GM21619 (cell line): Measurements from ENCODE around the gene ANKS1B.
A peak's percentile ranks its signal among the peaks of the same experiment; 100 is the strongest.
"Not testable (repeated sequence)": the region's sequence is repeated elsewhere in the genome, so short reads cannot be mapped to it uniquely, and the experiment has no call there.

Experiments
- ATAC-seq: cut with Tn5 transposase; IDR thresholded peaks from one replicate; pipeline ENCODE4 v1.9.1; 2021; ENCODE audit not compliant: unreplicated experiment

Gene ANKS1B

DNA sequence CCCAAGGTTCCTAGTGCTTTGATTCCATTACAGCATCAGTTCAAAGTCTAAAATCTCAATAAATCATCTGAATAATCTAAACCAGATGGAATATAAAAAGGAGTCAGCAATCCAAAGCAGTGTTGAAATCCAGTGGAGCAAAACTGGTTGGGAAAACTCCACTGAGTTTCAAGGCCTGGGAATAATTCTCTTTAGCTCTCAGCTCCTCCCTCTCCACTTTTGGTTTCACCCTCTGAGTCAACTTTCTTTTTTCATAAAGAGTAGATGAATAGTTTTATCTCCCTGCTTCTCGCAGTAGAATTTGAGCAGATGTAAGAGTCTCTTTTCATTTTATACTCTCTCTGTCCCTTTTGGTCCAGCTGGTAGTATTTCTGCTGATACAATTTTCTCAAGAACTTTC is 1001.1 kb downstream of the ANKS1B start:
- no peak for ATAC-seq

DNA sequence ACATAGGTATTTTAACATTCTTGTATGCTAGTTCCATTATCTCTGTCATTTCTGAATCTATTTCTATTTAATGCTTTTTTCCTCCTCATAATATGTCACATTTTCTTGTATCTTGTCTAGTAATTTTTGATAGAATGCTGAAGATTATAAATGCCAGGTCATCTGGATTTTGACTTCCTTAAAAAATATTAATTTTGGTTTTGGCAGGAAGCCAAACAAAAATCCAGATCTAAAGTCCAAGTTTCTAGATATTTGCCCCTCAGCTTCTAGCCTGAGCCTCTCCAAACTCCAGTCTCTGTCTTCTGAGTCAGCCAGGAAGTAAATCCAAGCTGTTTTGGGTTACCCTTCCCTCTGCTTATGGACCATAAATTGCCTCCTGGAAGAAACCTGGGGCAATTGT is 1004.2 kb downstream of the ANKS1B start:
- no peak for ATAC-seq

DNA sequence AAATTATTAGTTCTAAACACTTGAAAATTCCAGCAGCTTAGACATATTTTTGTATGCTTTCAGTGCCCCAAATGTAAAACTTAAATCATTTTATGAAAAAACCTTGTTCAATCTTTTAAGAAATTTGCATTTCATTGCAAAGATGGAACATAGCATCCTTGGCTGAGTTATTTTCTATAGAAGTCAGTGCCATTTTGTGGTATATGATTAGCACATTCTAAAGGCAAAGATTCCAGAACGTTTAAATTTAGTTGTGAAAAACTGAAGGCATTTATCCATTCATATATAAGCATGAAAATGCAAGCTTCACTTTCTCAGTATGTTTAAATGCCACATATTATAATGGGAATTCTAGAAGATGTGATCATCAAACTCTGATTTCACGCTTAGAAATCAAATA is 1007.5 kb downstream of the ANKS1B start:
- ATAC-seq: no peak

DNA sequence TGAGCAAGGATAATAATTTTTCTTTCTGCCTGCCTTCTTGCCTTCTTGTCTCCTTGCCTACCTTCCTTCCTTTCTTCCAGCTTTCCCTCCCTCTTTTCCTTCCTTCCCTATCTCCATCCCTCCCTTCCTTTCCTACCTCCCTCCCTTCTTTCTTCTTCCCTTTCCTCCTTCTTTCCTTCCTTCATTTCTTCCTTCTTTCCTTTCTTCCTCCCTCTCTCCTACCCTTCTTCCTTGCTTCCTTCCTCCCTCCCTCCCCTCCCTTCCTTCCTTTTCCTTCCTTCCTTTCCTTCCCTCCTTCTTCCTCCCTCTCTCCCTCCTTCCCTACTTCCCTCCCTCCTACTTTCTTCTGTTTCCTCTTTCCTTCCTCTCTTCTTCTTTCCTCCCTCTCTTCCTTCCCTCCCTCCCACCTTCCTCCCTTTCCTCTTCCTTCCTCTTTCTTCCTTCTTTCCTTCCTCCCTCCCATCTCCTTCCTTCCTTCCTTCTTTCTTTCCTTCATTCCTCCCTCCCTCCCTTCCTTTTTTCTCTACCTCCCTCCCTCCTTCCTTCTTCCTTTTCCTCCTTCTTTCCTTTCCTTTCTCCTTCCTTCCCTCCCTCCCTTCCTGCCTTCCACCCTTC is 1009.9 kb downstream of the ANKS1B start:
- ATAC-seq: no peak

DNA sequence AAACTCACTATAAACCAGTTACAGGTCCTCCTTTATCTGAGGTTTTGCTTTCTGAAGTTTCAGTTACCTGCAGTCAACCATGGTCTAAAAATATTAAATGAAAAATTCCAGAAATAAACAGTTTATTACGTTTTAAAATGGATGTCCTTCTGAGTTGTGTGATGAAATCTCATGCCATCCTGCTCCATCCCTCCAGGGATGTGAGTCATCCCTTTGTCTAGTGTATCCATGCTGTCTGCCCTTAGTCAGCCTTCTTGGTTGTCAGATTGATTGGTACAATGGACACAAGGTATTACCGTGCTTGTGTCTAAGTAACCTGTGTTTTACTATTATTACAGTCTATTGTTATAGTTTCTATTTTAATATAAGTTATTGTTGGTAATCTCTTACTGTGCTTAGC is 1011.3 kb downstream of the ANKS1B start:
- no peak for ATAC-seq

DNA sequence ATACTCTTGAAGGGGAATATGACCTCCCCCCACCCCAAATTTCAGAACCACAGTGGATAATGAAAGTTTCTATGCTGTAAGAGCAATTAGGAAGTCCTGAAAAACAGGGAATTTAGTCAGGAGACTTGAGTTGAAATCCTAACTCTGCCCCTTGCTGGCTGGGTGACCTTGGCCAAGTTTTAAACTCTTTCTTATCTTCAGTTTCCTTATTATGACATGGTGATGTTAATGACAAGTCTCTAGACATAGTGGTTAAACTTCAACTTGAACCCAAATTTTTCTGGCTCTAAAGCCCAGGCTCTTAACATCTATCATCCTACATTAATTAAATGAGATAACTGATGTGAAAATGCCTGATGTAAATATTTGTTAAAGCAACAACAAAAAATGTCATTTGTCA is 1013.8 kb downstream of the ANKS1B start:
- no peak for ATAC-seq

DNA sequence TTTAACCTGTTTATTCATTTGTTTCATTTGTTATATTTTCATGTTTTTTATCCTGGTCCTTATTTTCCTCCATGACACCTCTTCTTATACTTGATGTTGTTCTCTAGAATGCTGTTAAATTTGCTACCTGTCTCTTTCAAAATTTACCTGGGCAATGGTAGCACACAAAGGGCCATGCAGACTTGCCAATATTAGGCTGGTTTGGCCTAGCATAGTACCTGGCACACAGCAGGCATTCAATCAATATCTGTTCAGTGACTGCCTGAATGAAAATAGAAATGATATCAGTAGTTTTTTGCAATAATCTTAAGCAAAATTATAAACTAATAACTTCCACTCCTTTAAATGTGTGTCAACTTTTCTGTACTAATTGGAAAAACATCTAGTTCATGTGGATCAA is 1014.5 kb downstream of the ANKS1B start:
- ATAC-seq: no peak

DNA sequence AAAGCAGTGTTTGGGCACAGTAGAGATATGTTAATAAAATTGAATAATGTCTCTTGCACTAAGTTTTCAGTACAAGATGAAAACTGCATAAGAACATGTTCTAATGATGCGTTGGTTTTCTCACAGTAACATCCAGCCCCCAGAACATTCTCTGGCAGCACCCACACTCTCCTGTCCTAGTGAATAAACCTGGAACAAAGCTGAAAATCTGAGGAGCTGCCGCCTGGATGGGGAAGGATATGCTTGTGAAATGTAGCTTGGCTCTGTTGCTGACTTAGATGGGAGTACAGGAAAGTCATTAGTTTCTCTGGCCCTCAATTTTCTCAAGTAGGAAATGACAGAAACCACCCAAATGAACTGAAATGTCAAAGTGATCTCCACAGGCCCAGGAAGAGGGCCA is 1015.8 kb downstream of the ANKS1B start:
- ATAC-seq: no peak

DNA sequence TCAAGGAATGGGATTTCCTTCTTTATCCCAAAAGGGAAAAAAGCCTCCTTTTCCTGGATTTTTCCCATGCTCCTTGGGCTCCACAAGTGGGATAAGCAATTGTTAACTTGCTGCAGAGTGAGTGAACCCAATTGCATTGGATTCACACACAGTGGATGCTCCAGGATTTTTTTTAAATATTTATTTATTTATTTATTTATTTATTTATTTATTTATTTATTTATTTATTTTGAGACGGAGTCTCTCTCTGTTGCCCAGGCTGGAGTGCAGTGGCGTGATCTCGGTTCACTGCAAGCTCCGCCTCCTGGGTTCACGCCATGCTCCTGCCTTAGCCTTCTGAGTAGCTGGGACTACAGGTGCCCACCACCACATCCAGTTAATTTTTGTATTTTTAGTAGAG is 1027.6 kb downstream of the ANKS1B start:
- not testable (repeated sequence) for ATAC-seq

DNA sequence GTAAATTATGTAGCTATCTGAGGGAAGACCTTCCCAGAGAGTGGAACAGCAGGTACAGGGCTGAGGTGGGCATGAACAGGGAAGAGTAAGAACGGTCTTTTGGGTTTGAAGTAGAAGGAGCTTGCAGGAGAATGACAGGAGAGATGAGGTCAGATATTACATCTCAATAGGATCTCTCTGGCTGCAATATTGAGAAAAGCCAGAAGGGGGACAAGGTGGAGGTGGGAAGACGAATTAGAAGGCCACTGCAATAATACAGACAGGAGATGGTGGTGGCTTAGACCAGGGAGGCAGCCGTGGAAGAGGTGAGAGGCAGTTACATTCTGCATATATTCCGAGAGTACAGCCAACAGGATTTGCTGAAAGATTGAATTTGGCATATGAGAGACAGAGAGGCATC is 1029.5 kb downstream of the ANKS1B start:
- peak; percentile 92 for ATAC-seq

DNA sequence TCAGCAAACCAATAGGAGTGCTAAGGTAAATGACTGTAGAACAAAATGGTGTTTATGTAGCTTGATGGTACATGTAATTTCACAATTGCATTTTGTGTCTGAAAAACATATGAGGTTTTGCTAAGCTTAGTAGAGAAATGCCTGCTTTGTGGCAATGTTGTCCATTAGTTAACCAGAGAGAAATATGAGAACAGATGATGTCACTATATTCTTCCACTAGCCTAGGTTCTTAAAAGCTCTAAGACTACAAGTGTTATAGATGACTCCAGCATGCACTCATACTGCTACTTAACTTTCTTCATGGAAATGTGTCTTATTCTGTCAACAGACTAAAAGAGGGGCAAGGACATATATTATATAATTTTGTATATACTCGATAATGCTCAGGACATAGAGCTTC is 1030.2 kb downstream of the ANKS1B start:
- no peak for ATAC-seq

DNA sequence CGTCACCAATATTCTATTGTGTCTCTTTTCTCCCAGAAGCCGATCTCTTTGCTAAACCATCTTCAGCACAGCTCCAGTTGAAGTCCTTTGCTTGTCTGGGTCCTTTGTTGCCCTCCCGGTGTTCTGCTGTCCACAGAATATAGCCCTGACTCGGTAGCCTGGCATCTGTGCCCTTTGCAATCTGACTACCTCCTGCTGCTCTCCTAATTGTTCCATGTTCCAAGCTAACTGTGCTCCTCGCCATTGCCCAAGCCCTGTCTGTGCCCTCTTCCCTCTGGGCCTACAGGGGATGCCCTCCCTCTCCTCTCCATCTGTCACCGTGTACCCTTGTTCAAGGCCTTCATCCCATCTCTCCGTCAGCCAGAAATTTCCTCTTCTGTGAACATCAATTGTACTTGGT is 1033.3 kb downstream of the ANKS1B start:
- no peak for ATAC-seq

DNA sequence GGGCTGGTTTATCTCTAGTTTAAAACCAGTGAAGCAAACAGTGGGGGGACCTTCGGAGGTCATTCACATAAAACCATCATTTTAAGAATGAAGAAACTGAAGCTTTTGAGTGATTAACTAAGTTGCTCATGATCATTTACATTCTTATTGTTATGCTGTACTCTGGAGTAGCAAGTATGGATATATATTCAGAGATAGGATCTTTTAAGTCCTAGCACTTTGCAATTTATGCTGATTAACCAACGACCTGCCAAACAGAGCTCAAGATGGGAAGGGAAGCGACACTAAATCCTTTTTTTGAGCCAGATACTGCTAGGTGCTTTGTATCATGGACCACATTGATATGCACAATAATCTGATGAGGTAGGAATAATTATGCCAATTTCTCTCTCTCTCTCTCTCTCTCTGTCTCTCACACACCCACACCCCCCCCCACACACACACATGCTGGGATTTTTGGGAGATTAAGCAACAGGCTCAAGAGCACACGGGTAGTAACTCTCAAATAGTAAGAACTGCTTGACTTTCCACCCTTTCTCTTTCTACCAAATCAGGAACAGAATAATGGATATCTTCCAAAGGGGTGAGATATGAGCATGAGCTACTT is 1036.3 kb downstream of the ANKS1B start:
- ATAC-seq: no peak

DNA sequence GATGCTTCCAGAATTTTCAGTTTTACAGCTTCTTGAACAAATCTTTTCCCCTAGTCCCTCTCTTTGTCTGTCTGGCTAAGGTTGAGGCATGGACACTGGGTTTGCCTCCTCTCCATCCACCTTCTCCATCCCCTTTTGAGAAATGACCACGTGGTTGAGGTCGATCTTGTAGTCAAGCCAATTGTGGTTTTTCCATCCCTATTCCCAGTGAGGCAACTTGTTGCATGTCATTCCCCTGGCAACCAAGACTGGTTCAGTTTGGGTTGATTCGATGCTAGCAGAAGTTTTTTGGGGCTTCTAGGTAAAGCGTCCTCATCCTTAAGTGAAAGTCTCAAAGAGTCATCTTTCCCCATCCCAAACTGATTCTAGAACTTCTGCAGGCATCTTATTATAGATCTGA is 1038.9 kb downstream of the ANKS1B start:
- no peak for ATAC-seq

DNA sequence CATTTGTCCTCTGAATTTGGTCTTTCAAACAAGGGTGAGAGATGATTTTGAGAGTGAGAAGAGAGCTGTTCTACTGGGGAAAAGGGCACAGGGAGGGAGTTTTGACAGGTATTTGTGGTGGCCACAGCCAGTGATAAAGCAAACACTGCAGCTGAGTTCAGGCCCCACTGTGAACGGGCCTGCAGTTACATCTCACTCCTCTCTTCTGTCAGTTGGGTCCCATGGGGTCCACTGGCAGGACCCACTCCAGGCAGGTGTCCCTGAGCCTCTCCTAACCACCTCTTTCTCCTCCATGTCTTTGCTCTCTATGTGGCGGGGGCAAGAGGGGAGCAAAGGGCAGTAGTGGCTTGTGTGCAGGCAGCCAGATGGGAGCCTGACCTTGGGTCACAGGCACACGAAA is 1044.8 kb downstream of the ANKS1B start:
- ATAC-seq: no peak

DNA sequence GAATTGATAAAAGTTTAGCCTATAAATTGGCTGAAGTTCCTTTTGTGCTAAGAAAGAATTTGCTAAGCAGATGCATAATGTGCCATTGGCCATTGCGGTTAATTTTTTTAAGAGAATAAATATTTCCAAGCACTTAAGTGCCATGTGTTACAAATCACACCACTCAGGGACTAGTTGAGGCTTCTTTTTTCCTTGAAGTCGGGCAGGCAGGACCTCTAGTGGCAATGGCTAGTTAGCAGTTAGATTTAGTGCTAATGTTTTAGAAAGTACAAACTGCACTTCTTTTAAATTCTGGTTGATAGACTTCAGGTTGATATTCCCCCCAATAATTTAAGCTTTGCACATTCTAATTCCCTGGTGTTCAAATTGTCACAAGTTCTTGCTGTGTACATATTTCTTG is 1045.4 kb downstream of the ANKS1B start:
- ATAC-seq: no peak

DNA sequence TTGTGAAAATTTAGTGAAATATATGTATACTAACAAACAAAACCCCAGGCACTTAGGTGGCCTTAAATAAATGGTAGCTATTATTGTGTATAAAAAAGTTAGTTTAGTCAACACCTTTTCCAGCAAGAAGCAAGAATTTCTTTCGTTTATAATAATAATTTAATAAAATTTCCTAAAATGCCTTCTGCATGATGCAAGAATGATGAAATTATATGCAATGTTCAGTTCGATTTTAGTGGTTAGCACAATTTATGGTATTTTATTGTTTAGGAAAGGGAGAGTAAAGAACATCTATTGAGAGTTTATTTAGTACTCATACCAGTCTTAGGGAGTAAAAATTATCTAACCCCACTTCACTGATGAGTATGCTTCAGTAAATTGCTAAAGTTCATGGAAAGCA is 1048.9 kb downstream of the ANKS1B start:
- no peak for ATAC-seq

DNA sequence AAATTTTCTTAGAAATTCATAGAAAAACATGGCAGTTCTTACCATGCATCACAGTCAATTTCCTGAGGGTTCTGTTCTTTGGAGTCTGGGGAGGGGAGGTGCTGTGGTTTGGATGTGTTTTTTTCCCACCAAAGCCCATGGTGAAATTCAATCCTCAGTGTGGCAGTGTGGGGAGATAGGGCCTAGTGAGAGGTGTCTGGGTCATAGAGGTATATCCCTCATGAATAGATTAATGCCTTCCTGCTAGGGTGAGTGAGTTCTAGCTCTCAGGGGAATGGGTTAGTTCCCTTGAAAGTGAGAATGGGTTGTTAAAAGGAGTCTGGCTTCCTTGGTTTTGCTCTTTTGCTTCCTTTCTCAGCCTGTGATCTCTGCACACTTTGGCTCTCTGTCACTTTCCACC is 1061.9 kb downstream of the ANKS1B start:
- ATAC-seq: no peak

DNA sequence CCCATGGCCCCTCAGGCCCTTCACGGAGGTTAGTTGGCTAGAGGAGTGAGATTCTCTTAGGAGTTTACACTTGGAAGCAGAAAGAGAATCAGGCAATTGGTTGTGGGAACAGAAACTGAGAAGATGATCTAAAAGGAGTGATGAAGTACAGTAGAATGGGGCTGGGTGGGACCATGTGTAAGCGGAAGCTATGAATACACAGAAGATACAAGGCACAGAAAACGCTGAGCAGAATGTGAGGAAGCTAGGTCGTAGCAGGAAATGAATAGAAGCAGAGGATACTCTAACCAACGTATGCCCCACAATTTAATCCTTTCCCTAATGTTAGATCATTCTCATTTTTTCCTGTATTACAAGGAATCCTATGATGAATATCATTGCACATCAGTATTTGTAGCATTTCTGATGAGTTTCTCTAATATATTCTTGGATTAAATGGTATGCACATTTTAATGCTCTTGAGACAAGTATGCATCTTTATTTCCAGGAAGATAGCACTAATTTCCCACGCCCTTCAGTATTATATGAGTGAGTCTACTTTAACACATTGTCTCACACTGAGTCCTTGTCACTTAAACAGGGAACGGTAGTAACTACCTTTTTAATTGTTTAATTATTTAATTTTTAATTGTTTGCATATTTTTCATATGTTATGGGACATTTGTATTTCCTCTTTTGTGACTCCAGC is 1066.4 kb downstream of the ANKS1B start:
- ATAC-seq: no peak

DNA sequence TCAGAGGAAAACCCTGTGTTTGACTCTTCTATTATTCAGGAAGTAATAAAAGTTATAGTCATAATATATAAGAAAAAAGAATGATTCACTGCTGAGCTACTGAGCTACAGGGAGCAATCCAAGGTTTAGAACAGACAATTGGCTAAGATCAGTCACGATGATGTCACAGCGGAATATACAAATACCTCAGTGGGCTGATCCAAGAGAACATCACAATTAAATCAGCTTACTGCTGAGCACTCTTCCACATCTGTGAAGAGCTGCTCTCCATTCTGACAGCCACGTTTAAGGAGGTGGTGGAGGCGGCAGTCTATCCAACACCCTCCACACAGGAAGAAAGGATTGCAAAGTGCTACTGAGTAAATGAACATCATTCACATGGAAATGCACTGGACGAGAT is 1068.6 kb downstream of the ANKS1B start:
- ATAC-seq: no peak

DNA sequence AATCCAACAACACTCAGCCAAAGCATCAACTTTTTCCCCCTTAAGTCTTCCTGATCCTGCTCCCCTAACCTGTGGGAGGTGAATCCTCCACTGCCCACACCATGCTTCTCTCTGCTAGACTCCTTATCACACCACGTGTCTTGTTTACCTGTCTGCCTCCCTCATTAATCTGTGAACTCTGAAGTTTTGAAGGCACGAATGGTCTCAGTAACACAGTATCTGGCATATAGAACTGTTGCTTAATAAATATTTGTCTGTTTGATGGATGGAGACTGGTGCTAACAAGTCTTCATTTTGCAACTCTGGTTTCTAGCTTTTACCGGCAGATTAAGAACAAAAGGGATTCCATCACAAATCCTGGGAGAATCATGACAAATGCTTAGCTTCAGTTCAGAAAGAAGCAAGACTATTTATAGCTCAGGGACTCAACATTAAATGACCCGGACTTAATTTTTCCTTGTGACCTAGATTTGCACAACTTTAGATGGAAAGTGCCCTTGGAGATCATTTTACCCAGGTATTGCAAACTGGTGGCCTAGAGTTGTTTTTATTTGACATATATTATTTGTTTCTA is 1072.2 kb downstream of the ANKS1B start:
- no peak for ATAC-seq

DNA sequence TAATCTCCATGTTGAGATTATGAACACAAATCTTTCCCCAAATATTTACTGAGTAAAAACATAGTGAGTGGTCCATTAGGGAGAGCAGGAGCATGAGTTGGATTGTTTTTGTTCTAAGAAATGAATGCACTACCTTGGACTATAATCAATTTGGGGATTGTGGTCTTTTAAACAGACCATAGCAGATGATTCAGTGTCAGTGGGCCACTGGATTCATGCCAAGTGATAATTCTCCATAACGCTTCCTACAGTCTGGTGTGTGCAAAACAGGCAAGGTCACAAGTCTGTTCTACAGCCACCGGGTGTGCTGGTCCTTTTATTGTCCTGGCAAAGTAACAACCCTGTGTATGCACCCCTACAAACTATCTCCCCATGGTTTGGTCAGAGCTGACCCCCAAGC is 1073.3 kb downstream of the ANKS1B start:
- no peak for ATAC-seq
